Thymus (tissue), 11 donors: ENCODE measurements around the gene SNRPE. TPM values are rescaled to one million over a fixed set of nuclear protein-coding genes. Genes with fewer than 3 reads are reported as not detected.
"Not testable (repeated sequence)": the region's sequence is repeated elsewhere in the genome, so short reads cannot be mapped to it uniquely, and the experiment has no call there.

Experiments used
- DNase-seq, 9 donors: peaks; one replicate each; pipeline ENCODE4 v3.0.0-alpha.2; 2013; ENCODE audit warnings: low spot score in 9 of 9, low read depth in 6 of 9, missing footprints in 1 of 9
- H3K27ac ChIP-seq, 2 donors: one replicate each; pipeline ENCODE4 v1.5.1; 2013; ENCODE audit warnings: control low read depth in 1 of 2, low read depth in 1 of 2, low read length in 1 of 2, mild to moderate bottlenecking in 1 of 2, moderate library complexity in 1 of 2
- H3K27me3 ChIP-seq, 2 donors: one replicate each; pipeline ENCODE4 v1.5.1; 2013; ENCODE audit warnings: low read length in 1 of 2; ENCODE audit not compliant: control insufficient read depth in 2 of 2, insufficient read depth in 1 of 2
- H3K36me3 ChIP-seq, 2 donors: one replicate each; pipeline ENCODE4 v1.5.1; 2013; ENCODE audit warnings: low read length in 1 of 2, mild to moderate bottlenecking in 1 of 2, moderate library complexity in 1 of 2; ENCODE audit not compliant: control insufficient read depth in 2 of 2, insufficient read depth in 2 of 2
- H3K4me1 ChIP-seq, 2 donors: one replicate each; pipeline ENCODE4 v1.5.1; 2013; ENCODE audit warnings: low read length in 2 of 2; ENCODE audit not compliant: control insufficient read depth in 2 of 2, insufficient read depth in 2 of 2
- H3K4me3 ChIP-seq, 2 donors: one replicate each; pipeline ENCODE4 v1.5.1; 2013; ENCODE audit warnings: low read length in 2 of 2, control low read depth in 1 of 2, mild to moderate bottlenecking in 1 of 2
- H3K9me3 ChIP-seq, 2 donors: one replicate each; pipeline ENCODE4 v1.5.1; 2013; ENCODE audit warnings: low read length in 1 of 2, mild to moderate bottlenecking in 1 of 2; ENCODE audit not compliant: control insufficient read depth in 2 of 2, insufficient read depth in 1 of 2
- WGBS: extraction: QIAGEN DNeasy Blood & Tissue Kit; methylation state at CpG from one replicate; pipeline ENCODE4 v1.1.7; 2013; 5-methylcytosine and 5-hydroxymethylcytosine counted together
- polyA plus RNA-seq: library from polyadenylated mRNA; stranded (reverse); fragments of 200-250 nt; gene quantifications from one replicate; pipeline ENCODE4 v1.2.3, GENCODE V29; 2013
- total RNA-seq: library from RNA; stranded (reverse); fragments of 120-200 nt; gene quantifications from one replicate; pipeline ENCODE4 v1.2.4, GENCODE V29; 2013
- donor health status: healthy.

Gene SNRPE
- total and polyA plus RNA-seq, 2 donors, result 147 to 266 TPM

DNA sequence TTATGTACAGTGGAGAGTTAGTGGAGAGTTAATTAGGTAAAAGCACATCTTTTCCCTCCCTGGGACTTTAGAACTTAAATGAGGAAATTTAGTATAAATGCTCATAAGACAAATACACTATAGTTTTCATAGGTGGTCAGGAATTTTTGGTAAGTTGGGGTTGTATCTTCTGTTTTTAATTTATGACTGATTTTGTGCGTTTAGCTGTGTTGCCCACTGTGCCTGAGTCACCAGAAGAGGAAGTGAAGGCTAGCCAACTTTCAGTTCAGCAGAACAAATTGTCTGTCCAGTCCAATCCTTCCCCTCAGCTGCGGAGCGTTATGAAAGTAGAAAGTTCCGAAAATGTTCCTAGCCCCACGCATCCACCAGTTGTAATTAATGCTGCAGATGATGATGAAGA lies 32.2 kb upstream of the SNRPE start:
- WGBS, result 93% methylated on average over 5 of the region's 5 CpGs
- H3K36me3 ChIP-seq, result peaks cover 26 to 82% of the 10 kb centered on the region in 2 donors
- not testable (repeated sequence) for H3K4me1 ChIP-seq, H3K27me3 ChIP-seq, DNase-seq, H3K27ac ChIP-seq, H3K9me3 ChIP-seq, H3K4me3 ChIP-seq

DNA sequence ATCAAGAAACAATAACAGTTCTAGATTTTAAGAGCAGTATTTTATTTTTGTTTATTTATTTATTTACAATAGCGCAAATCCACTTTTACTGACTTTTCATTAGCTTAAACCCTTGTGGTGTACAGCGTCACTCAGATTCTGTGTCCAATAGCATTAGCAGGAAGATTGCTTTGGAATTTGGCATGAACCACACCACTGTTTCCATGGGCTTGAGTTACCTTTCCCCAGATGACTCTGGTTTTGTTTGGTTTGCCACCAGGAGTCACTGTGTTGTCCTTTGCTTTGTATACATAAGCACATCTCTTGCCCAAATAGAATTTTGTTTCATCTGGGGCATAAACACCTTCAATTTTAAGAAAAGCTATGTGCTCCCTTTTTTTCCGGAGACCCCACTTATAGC lies 25.9 kb upstream of the SNRPE start:
- 98% methylated on average over 3 of the region's 3 CpGs for WGBS
- Histone ChIP-seq H3K4me1 (no peaks in the 10 kb centered on the region), H3K27me3 (no peaks in the 10 kb centered on the region), H3K36me3 (peaks cover 65 to 91% of the 10 kb centered on the region in 2 donors), H3K4me3 (no peak overlapping the region), H3K27ac (no peak overlapping the region), H3K9me3 (peaks cover 0 to under 1% of the 10 kb centered on the region in 2 donors)
- DNase-seq, result no peak

DNA sequence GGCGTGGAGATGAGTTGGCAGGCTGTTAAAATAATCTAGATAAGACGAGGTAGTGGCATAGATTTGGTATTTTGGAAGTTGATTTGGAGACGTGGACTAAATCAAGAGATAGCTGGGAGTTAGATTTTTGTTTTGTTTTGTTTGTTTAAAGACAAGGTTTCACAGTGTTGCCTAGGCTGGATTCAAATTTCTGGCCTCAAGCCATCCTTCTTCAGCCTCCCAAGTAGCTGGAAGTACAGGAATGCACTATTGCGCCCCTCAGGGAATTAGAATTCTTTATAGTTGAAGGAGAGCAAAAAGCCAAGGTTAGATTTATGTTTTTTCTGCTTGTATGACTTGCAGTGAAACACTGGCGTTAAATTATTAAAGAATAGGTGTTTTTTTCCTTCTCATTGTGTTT lies 22.3 kb upstream of the SNRPE start:
- peaks cover 0 to 3% of the 10 kb centered on the region in 2 donors for H3K9me3 ChIP-seq
- H3K27ac ChIP-seq, result no peak overlapping the region
- no peaks in the 10 kb centered on the region for H3K4me1 ChIP-seq
- H3K4me3 ChIP-seq, result no peak overlapping the region
- 93% methylated on average over 5 of the region's 5 CpGs for WGBS
- H3K27me3 ChIP-seq, result no peaks in the 10 kb centered on the region
- H3K36me3 ChIP-seq, result peaks cover 54 to 74% of the 10 kb centered on the region in 2 donors
- no peak for DNase-seq

DNA sequence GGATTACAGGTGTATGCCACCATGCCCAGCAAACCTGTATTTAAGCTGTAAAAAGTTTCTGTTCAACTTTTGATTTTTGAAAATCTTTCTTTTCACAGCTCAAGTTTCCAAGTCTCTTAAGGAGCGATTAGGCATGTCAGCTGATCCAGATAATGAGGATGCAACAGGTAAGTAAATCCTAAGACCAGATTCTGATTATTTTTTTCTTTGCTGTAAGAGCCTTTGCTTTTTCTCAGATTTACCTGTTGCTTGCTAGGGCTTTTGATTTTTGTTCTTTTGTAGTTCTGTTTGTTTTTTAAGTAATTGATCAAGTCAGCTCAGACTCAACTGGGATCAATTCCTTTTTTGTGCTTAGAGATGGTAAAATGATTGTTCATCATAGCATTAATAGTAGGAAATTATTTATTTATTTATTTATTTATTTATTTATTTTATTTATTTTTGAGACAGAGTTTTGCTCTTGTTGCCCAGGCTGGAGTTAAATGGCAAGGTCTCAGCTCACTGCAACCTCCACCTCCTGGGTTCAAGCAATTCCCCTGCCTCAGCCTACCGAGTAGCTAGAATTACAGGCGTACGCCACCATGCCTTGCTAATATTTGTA lies 21.1 kb upstream of the SNRPE start:
- no peak overlapping the region for H3K27ac ChIP-seq
- H3K4me1 ChIP-seq, result no peaks in the 10 kb centered on the region
- H3K27me3 ChIP-seq, result no peaks in the 10 kb centered on the region
- H3K36me3 ChIP-seq, result peaks cover 50 to 74% of the 10 kb centered on the region in 2 donors
- DNase-seq, result no peak
- H3K9me3 ChIP-seq, result peaks cover 0 to 3% of the 10 kb centered on the region in 2 donors
- WGBS, result 99% methylated on average over 4 of the region's 4 CpGs
- H3K4me3 ChIP-seq, result no peak overlapping the region

DNA sequence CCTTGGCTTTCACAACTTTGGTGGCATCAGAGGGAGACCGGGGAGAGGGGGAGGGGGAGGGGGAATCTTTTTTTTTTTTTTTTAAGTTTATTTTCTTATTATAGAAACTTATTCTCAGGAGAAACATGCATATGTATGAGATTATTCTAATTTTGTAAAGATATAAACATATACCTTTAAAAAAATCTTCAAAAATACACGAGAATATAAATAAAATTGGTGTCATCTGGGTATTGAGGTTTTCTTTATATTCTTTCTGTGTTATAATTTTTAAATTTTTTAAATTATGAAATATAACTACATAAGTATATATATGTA lies 18.9 kb upstream of the SNRPE start:
- Histone ChIP-seq H3K4me3 (no peak overlapping the region), H3K27ac (no peak overlapping the region), H3K9me3 (peaks cover 0 to 3% of the 10 kb centered on the region in 2 donors), H3K27me3 (no peaks in the 10 kb centered on the region), H3K36me3 (peaks cover 48 to 71% of the 10 kb centered on the region in 2 donors), H3K4me1 (no peaks in the 10 kb centered on the region)
- WGBS, result over 99% methylated on average over 2 of the region's 2 CpGs
- DNase-seq, result no peak

DNA sequence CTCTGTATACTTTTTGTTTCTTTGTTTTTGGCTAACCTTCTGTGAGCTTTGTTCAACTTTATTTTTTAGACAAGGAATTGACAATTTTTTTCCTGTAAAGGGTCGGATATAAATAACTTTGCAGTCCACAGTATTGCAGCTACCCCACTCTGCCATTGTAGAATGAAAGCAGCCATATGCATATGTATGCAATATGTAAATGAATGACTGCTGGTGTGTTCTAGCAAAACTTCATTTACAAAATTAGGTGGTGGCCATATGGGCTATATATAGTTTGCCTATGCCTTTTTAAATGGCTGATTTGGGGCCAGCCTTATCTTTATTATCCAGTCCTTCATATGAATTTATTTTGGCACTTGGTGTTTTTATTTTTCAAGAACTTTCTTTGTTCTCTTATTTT lies 18.0 kb upstream of the SNRPE start:
- Histone ChIP-seq H3K9me3 (peaks cover 0 to 3% of the 10 kb centered on the region in 2 donors), H3K27me3 (no peaks in the 10 kb centered on the region), H3K36me3 (peaks cover 46 to 72% of the 10 kb centered on the region in 2 donors), H3K4me3 (no peak overlapping the region), H3K4me1 (no peaks in the 10 kb centered on the region), H3K27ac (no peak overlapping the region)
- DNase-seq, result no peak
- 100% methylated on average over 1 of the region's 1 CpG for WGBS

DNA sequence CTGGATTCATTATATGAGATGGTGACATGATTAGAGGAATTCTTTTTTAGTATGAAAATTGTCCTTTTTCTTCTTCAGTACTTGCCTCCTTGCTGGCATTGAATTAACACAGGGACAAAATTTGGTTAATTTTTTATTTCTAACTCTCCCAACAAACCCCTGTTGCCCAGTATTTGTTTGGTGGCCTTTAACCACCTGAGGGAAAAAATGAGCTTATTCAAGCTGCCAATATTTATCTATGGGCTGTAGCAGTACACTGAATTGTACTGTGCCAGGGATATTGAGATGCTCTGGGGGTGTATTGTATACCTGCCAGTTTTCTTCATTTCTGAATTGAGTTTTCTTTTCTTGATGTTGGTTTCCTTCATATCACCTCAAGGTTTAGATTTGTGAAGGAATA lies 8.3 kb upstream of the SNRPE start:
- peaks cover 21 to 53% of the 10 kb centered on the region in 2 donors for H3K36me3 ChIP-seq
- H3K4me3 ChIP-seq, DNase-seq: not testable (repeated sequence)

DNA sequence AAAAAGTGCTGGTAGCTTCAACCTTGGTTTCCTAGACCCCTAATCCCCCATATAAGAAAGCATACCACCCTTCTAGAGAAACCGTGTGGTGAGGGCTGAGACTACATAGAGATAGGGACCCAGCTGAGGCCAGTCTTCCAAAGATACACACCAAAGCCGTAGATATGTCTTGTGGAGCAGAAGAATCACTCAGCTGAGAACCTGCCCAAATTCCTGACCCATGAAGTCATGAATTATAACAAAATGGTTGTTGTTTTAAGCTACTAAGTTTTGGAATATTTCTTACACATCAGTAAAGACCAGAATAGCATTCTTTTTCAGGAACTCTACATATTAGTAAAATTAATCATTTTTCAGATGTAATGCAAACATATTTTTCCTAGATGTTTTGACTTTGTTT lies 3.3 kb upstream of the SNRPE start:
- Histone ChIP-seq H3K27ac (no peak overlapping the region), H3K4me3 (no peak overlapping the region), H3K36me3 (peaks cover 0 to 15% of the 10 kb centered on the region in 2 donors), H3K4me1 (peaks cover 0 to 6% of the 10 kb centered on the region in 2 donors), H3K27me3 (no peaks in the 10 kb centered on the region), H3K9me3 (no peaks in the 10 kb centered on the region)
- WGBS, result 72% methylated on average over 2 of the region's 2 CpGs
- no peak for DNase-seq

More for the DNA sequence above, 8.3 kb upstream of the SNRPE start:
- H3K27me3 ChIP-seq, H3K9me3 ChIP-seq, H3K4me1 ChIP-seq, H3K27ac ChIP-seq: not testable (repeated sequence)

DNA sequence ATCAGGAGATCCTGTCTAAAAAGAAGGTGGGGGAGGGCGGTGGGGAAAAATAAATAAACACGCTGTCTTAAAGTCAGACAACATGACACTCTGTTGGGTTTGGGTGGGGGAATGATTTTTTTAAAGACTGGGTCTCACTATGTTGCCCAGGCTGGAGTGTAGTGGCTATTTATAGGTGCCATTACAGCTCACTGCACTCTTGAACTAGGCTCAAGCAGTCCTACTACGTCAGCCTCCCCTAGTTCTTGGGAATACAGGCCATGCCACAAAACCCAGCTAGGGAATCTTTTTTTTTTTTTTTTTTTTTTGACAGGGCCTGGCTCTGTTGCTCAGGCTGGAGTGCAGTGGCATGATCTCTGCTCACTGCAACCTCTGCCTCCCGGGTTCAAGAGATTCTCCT lies 2.4 kb upstream of the SNRPE start:
- DNase-seq, result no peak
- Histone ChIP-seq H3K4me3 (no peak overlapping the region), H3K27me3 (no peaks in the 10 kb centered on the region), H3K9me3 (no peaks in the 10 kb centered on the region), H3K36me3 (peaks cover 0 to 15% of the 10 kb centered on the region in 2 donors), H3K27ac (no peak overlapping the region), H3K4me1 (peaks cover 0 to 7% of the 10 kb centered on the region in 2 donors)
- 96% methylated on average over 4 of the region's 4 CpGs for WGBS
